EL (cell line): ENCODE measurements around the gene CHRFAM7A.
"Not testable (repeated sequence)": the region's sequence is repeated elsewhere in the genome, so short reads cannot be mapped to it uniquely, and the experiment has no call there.

ENCODE experiments used
- DNase-seq: peaks from one replicate; pipeline ENCODE4 v3.0.0-alpha.2; 2016

CHRFAM7A gene

DNA sequence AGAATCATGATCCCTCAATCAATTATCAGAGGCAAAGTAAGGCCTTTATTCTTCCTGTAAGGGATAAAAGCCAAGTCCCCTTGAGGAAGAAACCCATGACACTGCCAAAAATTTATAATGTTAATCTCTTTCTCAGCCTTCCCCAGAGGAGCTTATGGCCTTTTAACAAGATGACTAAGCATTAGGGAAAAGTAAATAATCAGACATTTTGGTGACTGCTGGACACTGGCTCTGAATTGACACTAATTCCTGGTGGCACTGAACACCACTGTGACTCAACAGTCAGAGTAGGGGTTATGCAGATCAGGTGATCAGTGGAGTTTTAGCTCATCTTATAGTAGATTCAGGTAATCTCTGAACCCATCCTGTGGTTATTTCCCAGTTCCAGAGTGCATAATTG lies 82.8 kb downstream of the CHRFAM7A start:
- DNase-seq = not testable (repeated sequence)
